Small intestine (tissue), 7 donors: Measurements from ENCODE around the gene HEMK1. TPM values are rescaled to one million over a fixed set of nuclear protein-coding genes. Genes with fewer than 3 reads are reported as not detected.
A peak's percentile ranks its signal among the peaks of the same experiment; 100 is the strongest.

ENCODE experiments used
- DNase-seq, 2 donors: peaks; one replicate each; pipeline versions ENCODE4 v3.0.0 to v3.0.0-alpha.2; 2013
- FAIRE-seq: peaks from 2 replicates; lab custom pipeline; 2012; peaks lifted over from hg19 to GRCh38; lab: Jason Lieb, UNC
- H3K27ac ChIP-seq, 3 donors: one replicate each; pipeline ENCODE4 v1.5.1; 2013; ENCODE audit warnings: low read length in 2 of 3, mild to moderate bottlenecking in 2 of 3, control low read depth in 1 of 3, inconsistent platforms in 1 of 3, low read depth in 1 of 3, moderate library complexity in 1 of 3
- H3K27me3 ChIP-seq, 3 donors: one replicate each; pipeline ENCODE4 v1.6.1; 2013; ENCODE audit warnings: low read length in 3 of 3, inconsistent platforms in 1 of 3; ENCODE audit not compliant: control insufficient read depth in 3 of 3, insufficient read depth in 3 of 3
- H3K36me3 ChIP-seq, 3 donors: one replicate each; pipeline ENCODE4 v1.6.1; 2013; ENCODE audit warnings: low read length in 3 of 3, inconsistent platforms in 1 of 3, low read depth in 1 of 3, mild to moderate bottlenecking in 1 of 3, moderate library complexity in 1 of 3; ENCODE audit not compliant: control insufficient read depth in 3 of 3, insufficient read depth in 2 of 3
- H3K4me1 ChIP-seq, 3 donors: one replicate each; pipeline ENCODE4 v1.6.1; 2013; ENCODE audit warnings: low read length in 2 of 3, inconsistent platforms in 1 of 3, low read depth in 1 of 3, mild to moderate bottlenecking in 1 of 3, moderate library complexity in 1 of 3; ENCODE audit not compliant: control insufficient read depth in 3 of 3, insufficient read depth in 2 of 3
- H3K4me3 ChIP-seq, 3 donors: one replicate each; pipeline ENCODE4 v1.5.1; 2013; ENCODE audit warnings: low read length in 3 of 3, control low read depth in 1 of 3, inconsistent platforms in 1 of 3, low read depth in 1 of 3, mild to moderate bottlenecking in 1 of 3, moderate library complexity in 1 of 3
- H3K9me3 ChIP-seq, 2 donors: one replicate each; pipeline ENCODE4 v1.6.1; 2013; ENCODE audit warnings: low read depth in 1 of 2, low read length in 1 of 2; ENCODE audit not compliant: control insufficient read depth in 2 of 2, insufficient read depth in 1 of 2
- WGBS, 3 donors: extraction: QIAGEN DNeasy Blood & Tissue Kit; methylation state at CpG; one replicate each; pipeline ENCODE4 v1.1.7; 2013; 5-methylcytosine and 5-hydroxymethylcytosine counted together
- polyA plus RNA-seq, 4 donors: library from polyadenylated mRNA; stranded (reverse) in 3 of 4; unstranded in 1 of 4; fragments of 200-250 nt in 3 of 4; fragments of 120-200 nt in 1 of 4; gene quantifications; one replicate each; pipeline versions ENCODE4 v1.2.1 to v1.2.3, GENCODE V29; 2013
- donor health status: healthy with polysubstance abuse.
- donor health status: control.
- donor health status: control.
- donor health status: Bipolar disorder and iron deficiency.
- donor health status: healthy.

Gene HEMK1
- polyA plus RNA-seq, 4 donors = 13.9 to 30.1 (median 16.0) TPM

- Histone ChIP-seq H3K27ac (peak overlapping the region in 2 of 3 donors; percentile 35 to 41), H3K9me3 (no peaks in the 10 kb centered on the region), H3K4me1 (peaks cover 0 to 36% (median 3%) of the 10 kb centered on the region in 3 donors), H3K36me3 (peaks cover 0 to 70% (median 0%) of the 10 kb centered on the region in 3 donors), H3K4me3 (no peak overlapping the region), H3K27me3 (no peaks in the 10 kb centered on the region)
- no peak for FAIRE-seq
- 59 to 75% (median 62%) methylated on average over 8 of the region's 8 CpGs for WGBS, 3 donors
- DNase-seq = peak in 1 of 2 donors; percentile 80
Observed at GRCh38 chr3:50573566-50574443, 4.5 kb downstream of the HEMK1 start.

GRCh38 chr3:50574444-50574831 is 5.1 kb downstream of the HEMK1 start:
- no peak for FAIRE-seq
- Histone ChIP-seq H3K36me3 (peaks cover 0 to 76% (median 0%) of the 10 kb centered on the region in 3 donors), H3K27me3 (no peaks in the 10 kb centered on the region), H3K4me3 (no peak overlapping the region), H3K9me3 (no peaks in the 10 kb centered on the region), H3K4me1 (peaks cover 0 to 36% (median 3%) of the 10 kb centered on the region in 3 donors), H3K27ac (peak overlapping the region in 1 of 3 donors; percentile 41)
- WGBS, 3 donors = 76 to 85% (median 84%) methylated on average over 1 of the region's 1 CpG
- peak in 1 of 2 donors; percentile 28 for DNase-seq

- H3K9me3 ChIP-seq = no peaks in the 10 kb centered on the region
- DNase-seq = no peak
- FAIRE-seq = no peak
- 88 to 93% (median 92%) methylated on average over 6 of the region's 6 CpGs for WGBS, 3 donors
- peaks cover 0 to 31% (median 3%) of the 10 kb centered on the region in 3 donors for H3K4me1 ChIP-seq
- H3K27me3 ChIP-seq = no peaks in the 10 kb centered on the region
- H3K27ac ChIP-seq = no peak overlapping the region
- no peak overlapping the region for H3K4me3 ChIP-seq
- peaks cover 0 to 86% (median 0%) of the 10 kb centered on the region in 3 donors for H3K36me3 ChIP-seq
Observed at GRCh38 chr3:50575372-50575771, 6.0 kb downstream of the HEMK1 start.

DNA sequence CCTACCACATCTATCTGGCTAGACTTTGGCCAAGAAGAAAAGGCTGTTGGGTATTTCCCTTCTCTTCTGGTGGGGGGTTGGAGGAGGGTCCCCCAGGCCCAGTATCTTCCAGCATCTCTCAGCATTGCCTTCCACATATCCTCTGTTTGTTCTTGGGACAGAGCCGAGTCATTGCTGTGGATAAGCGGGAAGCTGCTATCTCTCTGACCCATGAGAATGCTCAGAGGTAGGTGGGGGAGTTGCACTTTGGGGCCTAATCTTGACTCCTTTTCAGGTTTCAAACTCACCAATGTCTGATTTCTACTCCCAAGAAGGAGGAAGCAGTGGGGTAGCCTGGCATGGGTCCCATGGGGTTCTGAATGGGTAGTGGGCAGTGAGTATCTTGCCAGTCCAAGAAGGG is 8.0 kb downstream of the HEMK1 start:
- no peaks in the 10 kb centered on the region for H3K27me3 ChIP-seq
- WGBS, 3 donors = 97 to 100% (median 98%) methylated on average over 2 of the region's 2 CpGs

GRCh38 chr3:50580683-50581458 is 11.5 kb downstream of the HEMK1 start:
- 80 to 97% (median 83%) methylated on average over 9 of the region's 9 CpGs for WGBS, 3 donors
- H3K36me3 ChIP-seq = peaks cover 0 to 92% (median 0%) of the 10 kb centered on the region in 3 donors
- no peaks in the 10 kb centered on the region for H3K9me3 ChIP-seq
- DNase-seq (no peak), FAIRE-seq (no peak)
- peaks cover 0 to 3% (median 0%) of the 10 kb centered on the region in 3 donors for H3K4me1 ChIP-seq
- H3K4me3 ChIP-seq = no peak overlapping the region
- no peak overlapping the region for H3K27ac ChIP-seq
- H3K27me3 ChIP-seq = no peaks in the 10 kb centered on the region

More for the DNA sequence above, 8.0 kb downstream of the HEMK1 start:
- Histone ChIP-seq H3K36me3 (peaks cover 0 to 96% (median 0%) of the 10 kb centered on the region in 3 donors), H3K4me1 (peaks cover 0 to 14% (median under 1%) of the 10 kb centered on the region in 3 donors), H3K9me3 (no peaks in the 10 kb centered on the region), H3K4me3 (no peak overlapping the region), H3K27ac (no peak overlapping the region)
- FAIRE-seq (no peak), DNase-seq (no peak)

GRCh38 chr3:50581459-50581842 is 12.1 kb downstream of the HEMK1 start:
- no peak for DNase-seq
- Histone ChIP-seq H3K4me3 (no peak overlapping the region), H3K27ac (no peak overlapping the region), H3K27me3 (no peaks in the 10 kb centered on the region), H3K9me3 (no peaks in the 10 kb centered on the region), H3K4me1 (peaks cover 0 to 3% (median 0%) of the 10 kb centered on the region in 3 donors), H3K36me3 (peaks cover 0 to 87% (median 0%) of the 10 kb centered on the region in 3 donors)
- WGBS, 3 donors = 90 to 97% (median 95%) methylated on average over 2 of the region's 2 CpGs
- no peak for FAIRE-seq

DNA sequence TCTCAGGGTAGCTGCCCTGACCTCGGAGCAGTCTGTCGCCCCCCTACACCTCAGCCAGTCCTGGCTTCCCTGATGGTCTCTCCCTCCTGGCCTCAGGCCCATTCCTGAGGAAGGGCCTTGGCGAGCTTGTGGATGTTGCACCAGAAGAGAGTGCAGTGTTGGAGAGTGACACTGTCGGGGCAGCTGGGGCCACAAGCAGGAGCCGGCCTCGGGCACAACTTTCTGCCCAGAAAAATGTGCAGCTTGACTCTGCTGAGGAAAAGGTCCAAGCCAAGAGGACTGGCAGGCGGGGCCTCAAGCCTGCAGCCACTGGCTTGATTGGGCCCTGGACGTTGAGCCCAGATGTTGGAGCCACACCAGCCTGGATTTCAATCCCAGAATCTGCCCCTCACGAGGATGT is 12.8 kb downstream of the HEMK1 start:
- 75 to 82% (median 78%) methylated on average over 9 of the region's 9 CpGs for WGBS, 3 donors
- FAIRE-seq = no peak
- H3K4me3 ChIP-seq = no peak overlapping the region
- no peak overlapping the region for H3K27ac ChIP-seq
- peaks cover 0 to 3% (median 0%) of the 10 kb centered on the region in 3 donors for H3K4me1 ChIP-seq
- no peaks in the 10 kb centered on the region for H3K27me3 ChIP-seq
- DNase-seq = no peak
- H3K9me3 ChIP-seq = no peaks in the 10 kb centered on the region
- peaks cover 0 to 81% (median 0%) of the 10 kb centered on the region in 3 donors for H3K36me3 ChIP-seq

GRCh38 chr3:50583897-50584296 is 14.6 kb downstream of the HEMK1 start:
- peaks cover 0 to 14% (median 0%) of the 10 kb centered on the region in 3 donors for H3K4me1 ChIP-seq
- H3K27me3 ChIP-seq = no peaks in the 10 kb centered on the region
- DNase-seq (no peak), FAIRE-seq (no peak)
- peak overlapping the region in 2 of 3 donors; percentile 12 to 50 for H3K27ac ChIP-seq
- no peaks in the 10 kb centered on the region for H3K9me3 ChIP-seq
- WGBS, 3 donors = 81 to 82% (median 82%) methylated on average over 6 of the region's 6 CpGs
- peaks cover 0 to 63% (median 0%) of the 10 kb centered on the region in 3 donors for H3K36me3 ChIP-seq
- no peak overlapping the region for H3K4me3 ChIP-seq
